Skeletal muscle satellite cell (primary cell): Measurements from ENCODE around the gene PFN1.

Experiments
- H3K27me3 ChIP-seq: 2 replicates; pipeline ENCODE4 v1.7.0; 2013; ENCODE audit warnings: low read length; ENCODE audit not compliant: control insufficient read depth, insufficient read depth
- H3K36me3 ChIP-seq: 2 replicates; pipeline ENCODE4 v1.7.0; 2013; ENCODE audit warnings: mild to moderate bottlenecking, control low read depth, low read length; ENCODE audit not compliant: insufficient read depth
- H3K4me1 ChIP-seq: 2 replicates; pipeline ENCODE4 v1.7.0; 2013; ENCODE audit warnings: low read length; ENCODE audit not compliant: control insufficient read depth, insufficient read depth
- H3K4me2 ChIP-seq: 2 replicates; pipeline ENCODE4 v1.7.0; 2013; ENCODE audit warnings: mild to moderate bottlenecking, low read length
- H3K4me3 ChIP-seq: 2 replicates; pipeline ENCODE4 v1.7.0; 2013; ENCODE audit warnings: low read length
- H3K9ac ChIP-seq: 2 replicates; pipeline ENCODE4 v1.7.0; 2013; ENCODE audit warnings: mild to moderate bottlenecking, low read depth, low read length, moderate library complexity
- H3K9me3 ChIP-seq: replicated peaks from 2 replicates; pipeline ENCODE4 v1.7.0; 2013; ENCODE audit warnings: mild to moderate bottlenecking, control low read depth, low read length

The PFN1 gene

GRCh38 chr17:4965311-4965986 lies 17.1 kb upstream of the PFN1 start:
- H3K9ac ChIP-seq: no peak overlapping the region
- no peak overlapping the region for H3K4me2 ChIP-seq
- no peaks in the 10 kb centered on the region for H3K27me3 ChIP-seq
- peaks cover 31% of the 10 kb centered on the region for H3K4me1 ChIP-seq
- H3K36me3 ChIP-seq: peaks cover 23% of the 10 kb centered on the region
- H3K4me3 ChIP-seq: no peak overlapping the region
- no peaks in the 10 kb centered on the region for H3K9me3 ChIP-seq

- Histone ChIP-seq H3K36me3 (peaks cover 23% of the 10 kb centered on the region), H3K4me1 (no peaks in the 10 kb centered on the region), H3K9me3 (no peaks in the 10 kb centered on the region), H3K27me3 (no peaks in the 10 kb centered on the region), H3K4me3 (no peak overlapping the region), H3K4me2 (no peak overlapping the region), H3K9ac (no peak overlapping the region)
Measured at GRCh38 chr17:4960279-4960922, 12.1 kb upstream of the PFN1 start.

DNA sequence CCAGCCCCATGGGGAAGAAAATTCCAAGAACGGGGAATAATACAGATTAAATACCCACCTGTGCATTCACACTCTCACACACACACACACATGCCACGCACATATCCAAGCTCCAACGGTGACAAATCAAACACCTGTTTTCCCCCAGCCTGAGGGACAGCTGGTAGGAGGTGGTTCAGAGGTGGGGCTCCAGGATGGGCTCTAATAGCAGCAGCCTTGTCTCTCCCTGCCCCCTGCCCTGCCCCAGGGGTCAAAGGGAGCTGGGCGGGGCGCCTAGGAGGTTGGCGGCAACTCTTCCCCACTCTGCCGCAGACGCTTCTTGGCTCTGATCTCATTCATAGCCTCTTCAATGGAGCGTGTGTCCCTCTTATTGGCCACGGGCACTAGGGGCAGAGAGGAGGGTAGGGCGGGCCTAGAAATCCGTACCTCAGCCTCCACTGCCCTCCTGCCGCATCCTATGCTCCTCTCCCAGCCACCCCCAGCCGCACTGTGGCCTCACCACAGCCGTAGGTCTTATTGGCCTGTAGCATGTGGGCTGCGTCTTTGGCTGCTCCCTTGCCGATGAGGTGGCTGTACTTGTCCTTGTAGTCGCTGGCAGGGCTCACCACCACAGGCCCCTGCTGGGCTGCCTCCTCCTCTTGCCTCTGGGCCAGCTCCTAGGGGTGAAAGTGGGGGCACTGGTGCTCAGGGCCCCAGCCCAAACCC lies 11.1 kb upstream of the PFN1 start:
- Histone ChIP-seq H3K27me3 (no peaks in the 10 kb centered on the region), H3K9ac (no peak overlapping the region), H3K4me2 (no peak overlapping the region), H3K36me3 (peaks cover 19% of the 10 kb centered on the region), H3K9me3 (no peaks in the 10 kb centered on the region), H3K4me3 (no peak overlapping the region), H3K4me1 (peaks cover under 1% of the 10 kb centered on the region)

DNA sequence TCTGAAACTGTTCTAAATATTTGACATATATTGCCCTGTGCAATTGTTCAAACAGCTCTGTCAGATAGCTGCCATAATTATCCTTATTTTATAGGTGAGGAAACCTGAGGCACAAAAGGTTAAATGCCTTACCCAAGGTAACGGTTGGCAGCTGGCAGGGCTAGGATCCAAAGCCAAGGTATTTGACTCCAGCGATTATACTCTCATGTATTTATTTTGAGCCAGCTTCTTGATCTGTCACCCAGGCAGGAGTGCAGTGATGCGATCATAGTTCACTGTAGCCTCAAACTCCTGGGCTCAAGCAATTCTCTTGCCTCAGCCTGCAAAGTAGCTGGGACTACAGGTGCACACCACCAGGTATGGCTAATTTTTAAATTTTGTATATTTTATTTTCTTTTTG lies 9.8 kb upstream of the PFN1 start:
- peaks cover 14% of the 10 kb centered on the region for H3K4me1 ChIP-seq
- H3K4me2 ChIP-seq: no peak overlapping the region
- no peaks in the 10 kb centered on the region for H3K9me3 ChIP-seq
- no peak overlapping the region for H3K4me3 ChIP-seq
- H3K36me3 ChIP-seq: peaks cover 19% of the 10 kb centered on the region
- no peaks in the 10 kb centered on the region for H3K27me3 ChIP-seq
- no peak overlapping the region for H3K9ac ChIP-seq

DNA sequence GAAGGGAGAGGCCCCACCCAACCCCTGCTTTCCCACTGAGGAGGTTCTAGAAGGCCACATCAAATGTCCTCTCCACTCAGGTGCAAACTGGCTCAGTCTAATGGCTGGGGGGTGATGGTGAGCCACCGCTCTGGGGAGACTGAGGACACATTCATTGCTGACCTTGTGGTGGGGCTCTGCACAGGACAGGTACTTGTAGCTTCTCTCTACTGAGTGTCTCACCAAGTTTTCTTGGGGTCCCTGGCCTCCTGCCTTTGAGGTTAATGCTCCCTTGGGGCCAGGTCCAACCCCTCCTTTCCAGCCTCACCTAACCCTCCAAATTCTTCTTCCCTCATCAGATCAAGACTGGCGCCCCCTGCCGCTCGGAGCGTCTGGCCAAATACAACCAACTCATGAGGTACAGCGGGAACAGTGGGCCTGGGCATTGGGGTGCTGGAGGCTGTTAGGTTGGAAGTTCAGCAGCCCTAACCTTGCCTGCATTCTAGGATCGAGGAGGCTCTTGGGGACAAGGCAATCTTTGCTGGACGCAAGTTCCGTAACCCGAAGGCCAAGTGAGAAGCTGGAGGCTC lies 8.2 kb upstream of the PFN1 start:
- no peaks in the 10 kb centered on the region for H3K27me3 ChIP-seq
- H3K4me2 ChIP-seq: no peak overlapping the region
- H3K4me3 ChIP-seq: no peak overlapping the region
- peaks cover 24% of the 10 kb centered on the region for H3K4me1 ChIP-seq
- H3K9ac ChIP-seq: no peak overlapping the region
- H3K9me3 ChIP-seq: no peaks in the 10 kb centered on the region
- H3K36me3 ChIP-seq: peaks cover 19% of the 10 kb centered on the region

GRCh38 chr17:4955091-4955490 lies 6.8 kb upstream of the PFN1 start:
- Histone ChIP-seq H3K36me3 (peaks cover 12% of the 10 kb centered on the region), H3K4me3 (no peak overlapping the region), H3K27me3 (no peaks in the 10 kb centered on the region), H3K9me3 (no peaks in the 10 kb centered on the region), H3K4me1 (peaks cover 39% of the 10 kb centered on the region), H3K9ac (no peak overlapping the region), H3K4me2 (no peak overlapping the region)

GRCh38 chr17:4953451-4953961 lies 5.2 kb upstream of the PFN1 start:
- no peaks in the 10 kb centered on the region for H3K9me3 ChIP-seq
- peak overlapping the region; percentile 48 for H3K4me3 ChIP-seq
- peak overlapping the region; percentile 75 for H3K4me2 ChIP-seq
- no peaks in the 10 kb centered on the region for H3K36me3 ChIP-seq
- peak overlapping the region; percentile 64 for H3K9ac ChIP-seq
- H3K27me3 ChIP-seq: no peaks in the 10 kb centered on the region
- peaks cover 40% of the 10 kb centered on the region for H3K4me1 ChIP-seq

DNA sequence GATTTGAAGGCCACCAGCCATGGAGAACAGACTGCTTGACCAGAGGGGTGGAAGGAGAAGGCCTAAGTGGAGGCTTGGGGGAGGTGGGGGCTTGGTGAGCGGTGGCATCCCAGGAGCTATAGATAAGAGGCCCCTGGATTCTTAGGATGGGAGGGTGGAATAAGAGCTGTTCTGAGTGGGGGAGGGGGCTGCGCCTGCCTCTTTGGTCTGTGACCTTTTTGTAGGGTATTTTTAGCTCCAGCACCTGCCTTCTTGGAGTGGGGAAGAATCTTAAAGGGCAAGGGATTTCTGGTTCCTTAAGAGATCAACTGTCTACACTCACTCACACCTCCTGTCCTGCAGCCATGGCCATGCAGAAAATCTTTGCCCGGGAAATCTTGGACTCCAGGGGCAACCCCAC lies 3.2 kb upstream of the PFN1 start:
- peak overlapping the region; percentile 92 for H3K4me2 ChIP-seq
- no peaks in the 10 kb centered on the region for H3K27me3 ChIP-seq
- H3K4me1 ChIP-seq: peaks cover 40% of the 10 kb centered on the region
- no peaks in the 10 kb centered on the region for H3K9me3 ChIP-seq
- H3K36me3 ChIP-seq: peaks cover 12% of the 10 kb centered on the region
- H3K4me3 ChIP-seq: peak overlapping the region; percentile 66
- no peak overlapping the region for H3K9ac ChIP-seq

GRCh38 chr17:4950746-4951204 lies 2.4 kb upstream of the PFN1 start, which contains the start of gene ENO3:
TSS of gene ENO3 (plus strand) at chr17:4951119. CDS start at chr17:4951830, 711 bp downstream.
- H3K4me2 ChIP-seq: peak within 1 kb of the TSS; percentile 92
- peaks cover 17% of the 10 kb centered on the region for H3K36me3 ChIP-seq
- H3K4me1 ChIP-seq: peaks cover 41% of the 10 kb centered on the region
- peak within 1 kb of the TSS; percentile 66 for H3K4me3 ChIP-seq
- no peaks in the 10 kb centered on the region for H3K9me3 ChIP-seq
- peak within 1 kb of the TSS; percentile 81 for H3K9ac ChIP-seq
- H3K27me3 ChIP-seq: no peaks in the 10 kb centered on the region

- Histone ChIP-seq H3K9ac (peak overlapping the region; percentile 81), H3K27me3 (no peaks in the 10 kb centered on the region), H3K4me1 (peaks cover 47% of the 10 kb centered on the region), H3K9me3 (no peaks in the 10 kb centered on the region), H3K4me2 (peak overlapping the region; percentile 92), H3K36me3 (peaks cover 23% of the 10 kb centered on the region), H3K4me3 (peak overlapping the region; percentile 66)
Measured at GRCh38 chr17:4950075-4950745, 1.9 kb upstream of the PFN1 start.
